Stomach (tissue), 9 donors: Measurements from ENCODE around the gene PRR23E. TPM values are rescaled to one million over a fixed set of nuclear protein-coding genes. Genes with fewer than 3 reads are reported as not detected.

ENCODE experiments used
- DNase-seq, 2 donors: peaks; one replicate each; pipeline versions ENCODE4 v3.0.0 to v3.0.0-alpha.2; 2013 to 2019
- H3K27ac ChIP-seq, 5 donors: fragments of 200-600 bp in 4 of 5; sonication (generic) in 4 of 5; one replicate each; pipeline ENCODE4 v1.5.1; 2013 to 2019; ENCODE audit warnings: mild to moderate bottlenecking in 1 of 5, moderate library complexity in 1 of 5
- H3K27me3 ChIP-seq, 3 donors: fragments of 200-600 bp; sonication (generic); one replicate each; pipeline ENCODE4 v1.5.1; 2017 to 2019; ENCODE audit warnings: mixed run types in 1 of 3
- H3K36me3 ChIP-seq, 4 donors: fragments of 200-600 bp; sonication (generic); 1 replicate in 3 of 4; 2 replicates in 1 of 4; pipeline ENCODE4 v1.5.1; 2016 to 2019
- H3K4me1 ChIP-seq, 4 donors: fragments of 200-600 bp; sonication (generic); one replicate each; pipeline ENCODE4 v1.5.1; 2016 to 2019
- H3K4me3 ChIP-seq, 4 donors: fragments of 200-600 bp; sonication (generic) in 3 of 4; one replicate each; pipeline ENCODE4 v1.5.1; 2016 to 2019; ENCODE audit warnings: mild to moderate bottlenecking in 1 of 4
- H3K9me3 ChIP-seq, 4 donors: fragments of 200-600 bp; sonication (generic); one replicate each; pipeline ENCODE4 v1.5.1; 2016 to 2019
- EP300 ChIP-seq: sonication (generic); formaldehyde crosslinking; IDR thresholded peaks from one replicate; pipeline ENCODE4 v1.6.1; 2017; ENCODE audit warnings: antibody characterized with exemption
- POLR2A ChIP-seq, 4 donors: fragments of 450-650 bp; IDR thresholded peaks; one replicate each; pipeline ENCODE4 v1.6.1; 2016; ENCODE audit warnings: antibody characterized with exemption in 4 of 4, control low read depth in 2 of 4, mild to moderate bottlenecking in 1 of 4, moderate library complexity in 1 of 4
- POLR2AphosphoS5 ChIP-seq, 3 donors: sonication (generic); formaldehyde crosslinking; IDR thresholded peaks; one replicate each; pipeline ENCODE4 v1.6.1; 2016; ENCODE audit warnings: antibody characterized with exemption in 3 of 3
- WGBS, 5 donors: extraction: QIAGEN DNeasy Blood & Tissue Kit in 3 of 5; methylation state at CpG; one replicate each; pipeline versions ENCODE4 v1.1.5 to v1.1.7; 2013 to 2018; 5-methylcytosine and 5-hydroxymethylcytosine counted together
- intact Hi-C: fragments of 100-400 bp; cut with DNase I; formaldehyde crosslinking; loops from one replicate; pipeline ENCODE4 v1.15.1; 2023; ENCODE audit warnings: low total_unique reads
- polyA plus RNA-seq, 3 donors: library from polyadenylated mRNA; stranded (reverse); fragments of 200-250 nt; gene quantifications; one replicate each; pipeline ENCODE4 v1.2.3, GENCODE V29; 2013
- total RNA-seq, 5 donors: library from RNA; depleted of rRNA; stranded (reverse); fragments of >200 nt; gene quantifications; one replicate each; pipeline versions ENCODE4 v1.1.0 to v1.2.3, GENCODE V29; 2014 to 2016
- TF ChIP-seq, protein P1 (sequence below), 7 experiments: fragments of 450-650 bp in 4 of 7; fragments of 200-600 bp in 3 of 7; sonication (generic) in 3 of 7; IDR thresholded peaks; one replicate each; pipeline ENCODE4 v1.5.1; 2016 to 2019; ENCODE audit warnings: antibody characterized with exemption in 7 of 7, control low read depth in 2 of 7, mild to moderate bottlenecking in 1 of 7
- donor health status: healthy with polysubstance abuse.
- donor health status: Bipolar disorder and iron deficiency.
- donor health status: healthy.

The PRR23E gene
- total and polyA plus RNA-seq, 8 donors, result not detected

DNA sequence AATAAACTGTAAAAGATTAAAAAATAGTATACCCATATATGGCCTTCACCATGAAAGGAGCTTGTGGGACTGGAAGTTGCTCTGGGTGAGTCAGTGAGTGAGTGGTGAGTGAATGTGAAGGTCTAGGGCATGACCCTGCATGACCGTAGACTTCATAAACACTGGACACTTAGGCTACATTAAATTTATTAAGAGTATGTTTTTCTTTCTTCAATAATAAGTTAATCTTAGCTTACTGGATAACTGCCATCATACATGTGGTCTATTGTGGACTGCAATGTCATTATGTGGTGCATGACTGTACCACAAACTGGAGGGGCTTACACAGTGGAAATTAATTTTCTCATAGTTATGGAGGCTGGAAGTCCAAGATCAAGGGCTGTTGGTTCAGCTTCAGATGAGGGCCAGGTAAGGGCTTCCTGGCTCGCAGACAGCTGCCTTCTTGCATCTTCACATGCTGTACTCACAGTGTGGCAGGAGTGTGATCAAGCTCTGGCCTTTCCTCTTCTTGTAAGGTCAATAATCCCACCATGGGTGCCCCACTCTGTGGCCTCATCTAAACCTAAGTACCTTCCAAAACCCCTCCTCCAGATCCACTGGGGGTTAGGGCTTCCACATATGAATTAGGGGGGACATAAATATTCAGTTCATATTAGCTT is 40.8 kb upstream of the PRR23E start:
- WGBS, 5 donors, result 50 to 80% (median 73%) methylated on average over 2 of the region's 2 CpGs
- peaks cover 0 to 9% (median 1%) of the 10 kb centered on the region in 3 donors for H3K27me3 ChIP-seq
- no peak overlapping the region for H3K27ac ChIP-seq
- H3K9me3 ChIP-seq, result no peaks in the 10 kb centered on the region
- TF ChIP-seq, protein P1, sequence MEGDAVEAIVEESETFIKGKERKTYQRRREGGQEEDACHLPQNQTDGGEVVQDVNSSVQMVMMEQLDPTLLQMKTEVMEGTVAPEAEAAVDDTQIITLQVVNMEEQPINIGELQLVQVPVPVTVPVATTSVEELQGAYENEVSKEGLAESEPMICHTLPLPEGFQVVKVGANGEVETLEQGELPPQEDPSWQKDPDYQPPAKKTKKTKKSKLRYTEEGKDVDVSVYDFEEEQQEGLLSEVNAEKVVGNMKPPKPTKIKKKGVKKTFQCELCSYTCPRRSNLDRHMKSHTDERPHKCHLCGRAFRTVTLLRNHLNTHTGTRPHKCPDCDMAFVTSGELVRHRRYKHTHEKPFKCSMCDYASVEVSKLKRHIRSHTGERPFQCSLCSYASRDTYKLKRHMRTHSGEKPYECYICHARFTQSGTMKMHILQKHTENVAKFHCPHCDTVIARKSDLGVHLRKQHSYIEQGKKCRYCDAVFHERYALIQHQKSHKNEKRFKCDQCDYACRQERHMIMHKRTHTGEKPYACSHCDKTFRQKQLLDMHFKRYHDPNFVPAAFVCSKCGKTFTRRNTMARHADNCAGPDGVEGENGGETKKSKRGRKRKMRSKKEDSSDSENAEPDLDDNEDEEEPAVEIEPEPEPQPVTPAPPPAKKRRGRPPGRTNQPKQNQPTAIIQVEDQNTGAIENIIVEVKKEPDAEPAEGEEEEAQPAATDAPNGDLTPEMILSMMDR (IDR thresholded peaks at IDR 0.05), result no peak
- TF ChIP-seq EP300 (no peak), POLR2AphosphoS5 (IDR thresholded peaks at IDR 0.05) (no peak), POLR2A (IDR thresholded peaks at IDR 0.05) (no peak)
- no peak overlapping the region for H3K4me3 ChIP-seq
- intact Hi-C loops, result no loop called here
- H3K4me1 ChIP-seq, result no peaks in the 10 kb centered on the region
- no peaks in the 10 kb centered on the region for H3K36me3 ChIP-seq
- DNase-seq, result peak in 1 of 2 donors; percentile 16

DNA sequence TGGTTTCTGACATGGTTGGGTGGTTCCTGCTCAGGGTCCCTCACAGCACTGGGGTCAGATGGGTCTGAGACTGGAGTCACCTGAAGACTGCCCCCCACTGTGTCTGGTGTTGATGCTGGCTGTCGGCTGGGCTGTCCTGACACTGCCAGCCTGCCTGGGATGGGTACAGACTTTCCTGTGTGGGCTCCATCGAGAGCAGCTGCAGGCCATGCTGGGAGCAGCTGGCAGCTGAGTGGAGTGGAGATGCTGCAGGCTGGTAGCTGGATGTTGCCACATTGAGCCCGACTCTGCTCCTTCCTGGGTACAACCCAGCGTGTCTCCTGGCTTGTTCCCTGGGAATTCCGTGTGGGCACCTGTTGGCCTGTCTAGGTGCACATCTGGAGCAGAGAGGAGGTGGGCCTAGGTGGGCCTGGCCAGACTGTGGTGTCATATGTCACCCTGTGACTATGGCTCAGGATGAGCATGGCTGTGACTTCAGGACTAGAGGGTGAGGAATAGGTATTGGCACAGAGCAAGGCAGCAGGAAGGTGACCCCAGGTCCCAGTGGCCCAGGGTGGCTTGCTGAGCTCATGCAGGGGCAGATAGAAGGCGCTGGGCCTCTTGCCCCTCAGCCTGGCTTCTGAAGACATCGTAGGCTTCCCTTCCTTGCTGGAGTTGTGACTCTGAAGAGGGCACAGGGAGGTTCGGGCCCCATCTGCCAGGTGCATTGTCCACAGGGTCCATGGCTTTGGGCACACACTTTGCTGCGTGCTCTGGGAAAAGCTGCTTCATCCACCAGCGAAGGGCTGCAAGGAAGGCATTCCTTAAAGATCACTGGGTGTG is 40.0 kb upstream of the PRR23E start:
- Histone ChIP-seq H3K9me3 (no peaks in the 10 kb centered on the region), H3K27ac (no peak overlapping the region), H3K36me3 (no peaks in the 10 kb centered on the region), H3K27me3 (peaks cover 0 to 17% (median 5%) of the 10 kb centered on the region in 3 donors), H3K4me1 (no peaks in the 10 kb centered on the region), H3K4me3 (no peak overlapping the region)
- DNase-seq, result peak in 1 of 2 donors; percentile 10
- intact Hi-C loops, result no loop called here
- 86 to 93% (median 86%) methylated on average over 3 to 10 of the region's 10 CpGs for WGBS, 5 donors
- TF ChIP-seq EP300 (no peak), POLR2AphosphoS5 (IDR thresholded peaks at IDR 0.05) (no peak), POLR2A (IDR thresholded peaks at IDR 0.05) (no peak)
- TF ChIP-seq, protein P1 (IDR thresholded peaks at IDR 0.05), result no peak

DNA sequence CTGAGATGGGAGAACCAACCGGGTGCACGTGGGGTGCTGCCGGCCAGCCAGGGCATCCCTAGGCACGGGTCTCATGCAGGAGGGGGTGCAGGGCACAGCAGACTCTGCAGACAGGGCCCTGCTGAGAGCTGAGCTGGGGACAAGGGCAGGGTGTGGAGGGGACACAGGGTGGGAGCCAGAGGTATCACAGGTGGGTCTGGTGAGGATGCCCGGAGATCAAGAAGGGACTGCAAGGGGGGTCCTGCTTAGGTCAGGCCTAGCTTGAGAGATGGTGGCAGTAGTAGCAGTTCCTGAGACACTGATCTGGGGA is 39.5 kb upstream of the PRR23E start:
- H3K4me3 ChIP-seq, result no peak overlapping the region
- intact Hi-C loops, result no loop called here
- no peak overlapping the region for H3K27ac ChIP-seq
- 76 to 90% (median 78%) methylated on average over 5 of the region's 5 CpGs for WGBS, 5 donors
- peaks cover 0 to 23% (median 10%) of the 10 kb centered on the region in 3 donors for H3K27me3 ChIP-seq
- no peaks in the 10 kb centered on the region for H3K36me3 ChIP-seq
- TF ChIP-seq, protein P1 (IDR thresholded peaks at IDR 0.05), result no peak
- no peak for TF ChIP-seq EP300
- no peaks in the 10 kb centered on the region for H3K4me1 ChIP-seq
- no peaks in the 10 kb centered on the region for H3K9me3 ChIP-seq
- no peak for DNase-seq

DNA sequence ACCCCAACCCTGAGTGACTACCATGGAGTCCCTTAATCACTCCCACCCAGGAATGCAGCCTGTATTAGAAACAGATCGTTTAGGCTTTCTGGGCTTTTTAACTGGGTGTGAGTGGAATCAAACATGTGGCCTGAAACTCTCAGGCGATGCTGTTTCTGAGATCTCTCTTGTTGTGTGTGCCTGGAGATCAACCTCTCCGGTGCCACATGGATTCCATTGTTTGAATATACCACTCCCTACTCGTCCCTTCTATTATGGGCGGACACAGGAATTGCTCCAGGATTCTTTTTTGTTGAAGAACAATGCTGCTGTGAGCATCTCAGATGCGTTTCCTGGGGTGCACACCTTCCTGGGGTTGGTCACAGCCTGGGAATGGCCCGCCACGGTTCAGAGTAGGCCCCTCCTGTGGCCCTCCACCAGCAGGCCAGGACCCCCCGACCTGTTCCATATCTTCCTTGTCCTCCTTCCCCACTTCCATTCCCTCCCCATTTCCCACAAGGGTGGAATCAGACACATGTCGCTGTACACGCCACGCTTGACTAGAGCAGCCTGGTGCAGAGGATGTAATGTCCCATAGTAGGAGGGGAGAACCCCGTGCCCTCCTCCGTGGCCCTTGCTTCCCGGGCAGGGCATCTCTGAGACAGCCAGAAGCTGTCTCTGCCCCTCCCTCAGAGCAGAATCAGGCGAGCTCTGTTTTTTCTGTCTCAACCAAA is 36.4 kb upstream of the PRR23E start:
- Histone ChIP-seq H3K36me3 (no peaks in the 10 kb centered on the region), H3K27ac (no peak overlapping the region), H3K4me3 (no peak overlapping the region), H3K4me1 (no peaks in the 10 kb centered on the region), H3K9me3 (no peaks in the 10 kb centered on the region), H3K27me3 (peaks cover 0 to 41% (median 10%) of the 10 kb centered on the region in 3 donors)
- 64 to 72% (median 67%) methylated on average over 14 to 16 of the region's 16 CpGs for WGBS, 5 donors
- intact Hi-C loops, result no loop called here
- TF ChIP-seq EP300, result no peak
- TF ChIP-seq, protein P1 (IDR thresholded peaks at IDR 0.05), result no peak
- TF ChIP-seq POLR2AphosphoS5 (IDR thresholded peaks at IDR 0.05), result no peak
- TF ChIP-seq POLR2A (IDR thresholded peaks at IDR 0.05), result no peak
- no peak for DNase-seq
